Lower leg skin (tissue), 3 donors: ENCODE data around the gene SLC29A3.

Experiments used
- CTCF ChIP-seq, 3 donors: fragments of 450-650 bp; IDR thresholded peaks; one replicate each; pipeline ENCODE4 v1.5.1; 2016; ENCODE audit warnings: antibody characterized with exemption in 3 of 3, mild to moderate bottlenecking in 3 of 3, moderate library complexity in 2 of 3
- POLR2A ChIP-seq, 2 donors: fragments of 450-650 bp; IDR thresholded peaks; one replicate each; pipeline ENCODE4 v1.6.1; 2016 to 2017; ENCODE audit warnings: antibody characterized with exemption in 2 of 2, mild to moderate bottlenecking in 1 of 2, moderate library complexity in 1 of 2

GRCh38 chr10:71401056-71401455 lies 82.0 kb downstream of the SLC29A3 start:
- no peak for TF ChIP-seq CTCF (IDR thresholded peaks at IDR 0.05)
- no peak for TF ChIP-seq POLR2A (IDR thresholded peaks at IDR 0.05)
